T-helper 1 cell treated with Interleukin-12 subunit alpha and Interleukin-12 subunit beta and Interleukin-4 antibody, amounts not matched to agents 30 ng/mL and 1 ng/mL, for 36 hours (primary cell): ENCODE results near the gene PSMB9. TPM values are rescaled to one million over a fixed set of nuclear protein-coding genes. Genes with fewer than 3 reads are reported as not detected.

Experiments
- intact Hi-C: fragments of 100-400 bp; cut with micrococcal nuclease; formaldehyde crosslinking; loops from one replicate; pipeline ENCODE4 v1.15.1; 2024
- total RNA-seq: library from RNA; stranded (reverse); gene quantifications from 2 replicates; pipeline ENCODE4 v1.2.3, GENCODE V29; 2022

The PSMB9 gene
- total RNA-seq, 1 donor from 2014 or later: 424 TPM

GRCh38 chr6:32889533-32889932 lies 35.5 kb downstream of the PSMB9 start:
- intact Hi-C loops: loop anchor here (5.0 kb wide), 1 partner anchor 193 kb away; no protein-coding TSS in a partner anchor

- intact Hi-C loops: loop anchor here (5.0 kb wide), 1 partner anchor 311 kb away; the partner anchor contains the start of genes HSD17B8, RXRB and SLC39A7
Measured at GRCh38 chr6:32890831-32891230, 36.8 kb downstream of the PSMB9 start.

- intact Hi-C loops: loop anchor here (1.0 to 5.0 kb wide), 13 partner anchors 9 to 716 kb away; partner anchors contain the start of genes CUTA, HLA-DMA, HLA-DMB and HSD17B8
Measured at GRCh38 chr6:32894085-32895005, 40.4 kb downstream of the PSMB9 start.

- intact Hi-C loops: loop anchor here (2.0 kb wide), 2 partner anchors 90 to 354 kb away; no protein-coding TSS in a partner anchor
Measured at GRCh38 chr6:32895006-32895345, 41.0 kb downstream of the PSMB9 start.

- intact Hi-C loops: no loop called here
Measured at GRCh38 chr6:32903952-32904351, 50.0 kb downstream of the PSMB9 start.

- intact Hi-C loops: no loop called here
Measured at GRCh38 chr6:32905078-32905477, 51.1 kb downstream of the PSMB9 start.

GRCh38 chr6:32906539-32906938 lies 52.5 kb downstream of the PSMB9 start:
- intact Hi-C loops: no loop called here

DNA sequence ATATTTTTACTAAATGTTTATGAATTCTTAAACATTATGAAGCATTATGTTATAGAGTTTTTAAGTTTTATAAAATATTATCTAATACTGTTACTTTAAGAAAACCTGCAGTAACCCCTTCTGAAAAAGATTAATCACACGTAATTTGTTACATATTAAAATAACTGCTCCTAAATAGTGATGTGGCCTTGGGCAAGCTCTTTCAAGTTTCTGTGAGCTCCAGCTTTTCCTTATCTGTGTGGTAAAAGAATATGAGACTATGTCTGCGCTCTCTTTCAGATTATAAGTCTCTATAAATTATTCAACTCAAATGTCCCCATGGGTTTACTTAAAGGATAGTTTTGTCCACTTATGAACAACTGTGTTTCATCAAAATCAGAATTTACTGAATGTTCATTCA lies 54.9 kb downstream of the PSMB9 start:
- intact Hi-C loops: no loop called here

Other genes with a start within 250 kb of the PSMB9 start
- 89.6 and 89.7 TPM in 2 replicates for gene HLA-DQA1, start 216.8 kb upstream of the PSMB9 start, total RNA-seq
- gene HLA-DQB1, start 187.5 kb upstream of the PSMB9 start, total RNA-seq: 20.1 and 27.5 TPM in 2 replicates
- 13.2 and 14.4 TPM in 2 replicates for gene HLA-DQA2, start 112.8 kb upstream of the PSMB9 start, total RNA-seq
- 7.1 and 7.7 TPM in 2 replicates for gene HLA-DQB2, start 90.7 kb upstream of the PSMB9 start, total RNA-seq
- 7.3 and 8.1 TPM in 2 replicates for gene HLA-DOB, start 37.2 kb upstream of the PSMB9 start, total RNA-seq
- 245 and 250 TPM in 2 replicates for gene TAP2, start 15.5 kb upstream of the PSMB9 start, total RNA-seq
- 408 and 410 TPM in 2 replicates for gene PSMB8, start 10.1 kb upstream of the PSMB9 start, total RNA-seq
- 506 and 509 TPM in 2 replicates for gene TAP1, start 488 bp upstream of the PSMB9 start, total RNA-seq
- gene HLA-DMB, start 86.8 kb downstream of the PSMB9 start, total RNA-seq: 15.9 and 19.2 TPM in 2 replicates
- gene HLA-DMA, start 98.9 kb downstream of the PSMB9 start, total RNA-seq: 49.5 and 58.5 TPM in 2 replicates
- gene BRD2, start 114.4 kb downstream of the PSMB9 start, total RNA-seq: 313 and 336 TPM in 2 replicates
- gene HLA-DOA, start 155.4 kb downstream of the PSMB9 start, total RNA-seq: 5.8 and 8.4 TPM in 2 replicates
- gene HLA-DPA1, start 219.5 kb downstream of the PSMB9 start, total RNA-seq: 201 and 213 TPM in 2 replicates
- 93.9 and 99.1 TPM in 2 replicates for gene HLA-DPB1, start 221.8 kb downstream of the PSMB9 start, total RNA-seq